ENCODE data around the gene ABCC5.
"Not testable (repeated sequence)": the region's sequence is repeated elsewhere in the genome, so short reads cannot be mapped to it uniquely, and the experiment has no call there.

DNA sequence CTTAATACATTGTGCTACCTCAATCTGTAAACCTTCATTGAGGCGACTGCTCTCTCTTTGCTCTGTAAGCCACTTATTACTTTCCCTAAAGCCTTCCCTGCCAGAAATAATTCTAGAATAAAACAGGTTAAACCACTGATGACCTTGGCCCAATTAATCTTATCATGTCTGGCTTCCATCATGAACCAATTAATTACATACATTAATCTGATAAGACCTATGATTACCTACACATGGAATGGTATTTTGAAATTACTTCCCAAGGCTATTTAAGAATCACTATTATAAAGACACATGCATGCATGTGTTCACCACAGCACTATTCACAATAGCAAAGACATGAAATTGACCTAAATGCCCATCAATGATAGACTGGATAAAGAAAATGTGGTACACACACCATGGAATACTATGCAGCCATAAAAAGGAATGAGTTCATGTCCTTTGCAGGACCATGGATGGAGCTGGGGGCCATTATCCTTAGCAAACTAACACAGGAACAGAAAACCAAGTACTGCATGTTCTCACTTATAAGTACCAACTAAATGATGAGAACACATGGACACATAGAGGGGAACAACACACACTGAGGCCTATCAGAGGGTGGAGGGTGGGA is 10.7 kb upstream of the ABCC5 start:
- TF ChIP-seq, protein P1, sequence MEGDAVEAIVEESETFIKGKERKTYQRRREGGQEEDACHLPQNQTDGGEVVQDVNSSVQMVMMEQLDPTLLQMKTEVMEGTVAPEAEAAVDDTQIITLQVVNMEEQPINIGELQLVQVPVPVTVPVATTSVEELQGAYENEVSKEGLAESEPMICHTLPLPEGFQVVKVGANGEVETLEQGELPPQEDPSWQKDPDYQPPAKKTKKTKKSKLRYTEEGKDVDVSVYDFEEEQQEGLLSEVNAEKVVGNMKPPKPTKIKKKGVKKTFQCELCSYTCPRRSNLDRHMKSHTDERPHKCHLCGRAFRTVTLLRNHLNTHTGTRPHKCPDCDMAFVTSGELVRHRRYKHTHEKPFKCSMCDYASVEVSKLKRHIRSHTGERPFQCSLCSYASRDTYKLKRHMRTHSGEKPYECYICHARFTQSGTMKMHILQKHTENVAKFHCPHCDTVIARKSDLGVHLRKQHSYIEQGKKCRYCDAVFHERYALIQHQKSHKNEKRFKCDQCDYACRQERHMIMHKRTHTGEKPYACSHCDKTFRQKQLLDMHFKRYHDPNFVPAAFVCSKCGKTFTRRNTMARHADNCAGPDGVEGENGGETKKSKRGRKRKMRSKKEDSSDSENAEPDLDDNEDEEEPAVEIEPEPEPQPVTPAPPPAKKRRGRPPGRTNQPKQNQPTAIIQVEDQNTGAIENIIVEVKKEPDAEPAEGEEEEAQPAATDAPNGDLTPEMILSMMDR (IDR thresholded peaks at IDR 0.05), result not testable (repeated sequence)
- TF ChIP-seq, protein P2, sequence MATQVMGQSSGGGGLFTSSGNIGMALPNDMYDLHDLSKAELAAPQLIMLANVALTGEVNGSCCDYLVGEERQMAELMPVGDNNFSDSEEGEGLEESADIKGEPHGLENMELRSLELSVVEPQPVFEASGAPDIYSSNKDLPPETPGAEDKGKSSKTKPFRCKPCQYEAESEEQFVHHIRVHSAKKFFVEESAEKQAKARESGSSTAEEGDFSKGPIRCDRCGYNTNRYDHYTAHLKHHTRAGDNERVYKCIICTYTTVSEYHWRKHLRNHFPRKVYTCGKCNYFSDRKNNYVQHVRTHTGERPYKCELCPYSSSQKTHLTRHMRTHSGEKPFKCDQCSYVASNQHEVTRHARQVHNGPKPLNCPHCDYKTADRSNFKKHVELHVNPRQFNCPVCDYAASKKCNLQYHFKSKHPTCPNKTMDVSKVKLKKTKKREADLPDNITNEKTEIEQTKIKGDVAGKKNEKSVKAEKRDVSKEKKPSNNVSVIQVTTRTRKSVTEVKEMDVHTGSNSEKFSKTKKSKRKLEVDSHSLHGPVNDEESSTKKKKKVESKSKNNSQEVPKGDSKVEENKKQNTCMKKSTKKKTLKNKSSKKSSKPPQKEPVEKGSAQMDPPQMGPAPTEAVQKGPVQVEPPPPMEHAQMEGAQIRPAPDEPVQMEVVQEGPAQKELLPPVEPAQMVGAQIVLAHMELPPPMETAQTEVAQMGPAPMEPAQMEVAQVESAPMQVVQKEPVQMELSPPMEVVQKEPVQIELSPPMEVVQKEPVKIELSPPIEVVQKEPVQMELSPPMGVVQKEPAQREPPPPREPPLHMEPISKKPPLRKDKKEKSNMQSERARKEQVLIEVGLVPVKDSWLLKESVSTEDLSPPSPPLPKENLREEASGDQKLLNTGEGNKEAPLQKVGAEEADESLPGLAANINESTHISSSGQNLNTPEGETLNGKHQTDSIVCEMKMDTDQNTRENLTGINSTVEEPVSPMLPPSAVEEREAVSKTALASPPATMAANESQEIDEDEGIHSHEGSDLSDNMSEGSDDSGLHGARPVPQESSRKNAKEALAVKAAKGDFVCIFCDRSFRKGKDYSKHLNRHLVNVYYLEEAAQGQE (IDR thresholded peaks at IDR 0.05; ENCODE audit: insufficient read depth in 1 of 2, low read depth in 2 of 2, low read length in 1 of 2), result not testable (repeated sequence)
- TF ChIP-seq POLR2AphosphoS5 (IDR thresholded peaks at IDR 0.05; ENCODE audit: low read depth, low read length), result not testable (repeated sequence)
